ENCODE measurements around the gene TMC3. TPM values are rescaled to one million over a fixed set of nuclear protein-coding genes. Genes with fewer than 3 reads are reported as not detected.

TMC3 gene
- total and polyA plus RNA-seq, 2 experiments from 2014 or later: 0.20 to 0.21 TPM

DNA sequence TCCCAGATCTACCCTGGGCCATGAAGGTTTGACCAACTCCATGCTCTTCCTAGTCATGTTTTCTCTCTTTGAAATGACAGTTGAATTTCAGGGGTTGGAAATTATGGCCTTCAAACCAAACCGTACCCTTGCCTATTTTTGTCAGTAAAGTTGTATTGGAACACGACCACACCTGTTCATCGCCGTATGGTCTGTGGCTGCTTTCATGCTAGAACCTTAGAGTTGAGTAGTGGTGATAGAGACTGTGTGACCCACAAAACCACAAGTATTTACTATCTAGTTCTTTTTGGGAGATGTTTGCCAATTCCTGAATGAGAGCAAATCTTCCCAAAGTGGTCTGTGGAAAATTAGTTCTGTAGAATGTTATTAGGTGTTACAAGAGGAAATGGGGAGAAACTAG lies 26.1 kb downstream of the TMC3 start:
- no peak for DNase-seq (ENCODE audit: low read depth in 1 of 2, low spot score in 1 of 2)
- H3K27ac ChIP-seq: no peak overlapping the region
- no peaks in the 10 kb centered on the region for H3K27me3 ChIP-seq
- H3K36me3 ChIP-seq: no peaks in the 10 kb centered on the region
- H3K4me1 ChIP-seq (ENCODE audit: low read depth): no peaks in the 10 kb centered on the region
- no peaks in the 10 kb centered on the region for H3K9me3 ChIP-seq (ENCODE audit: low read depth)
- TF ChIP-seq, protein P1, sequence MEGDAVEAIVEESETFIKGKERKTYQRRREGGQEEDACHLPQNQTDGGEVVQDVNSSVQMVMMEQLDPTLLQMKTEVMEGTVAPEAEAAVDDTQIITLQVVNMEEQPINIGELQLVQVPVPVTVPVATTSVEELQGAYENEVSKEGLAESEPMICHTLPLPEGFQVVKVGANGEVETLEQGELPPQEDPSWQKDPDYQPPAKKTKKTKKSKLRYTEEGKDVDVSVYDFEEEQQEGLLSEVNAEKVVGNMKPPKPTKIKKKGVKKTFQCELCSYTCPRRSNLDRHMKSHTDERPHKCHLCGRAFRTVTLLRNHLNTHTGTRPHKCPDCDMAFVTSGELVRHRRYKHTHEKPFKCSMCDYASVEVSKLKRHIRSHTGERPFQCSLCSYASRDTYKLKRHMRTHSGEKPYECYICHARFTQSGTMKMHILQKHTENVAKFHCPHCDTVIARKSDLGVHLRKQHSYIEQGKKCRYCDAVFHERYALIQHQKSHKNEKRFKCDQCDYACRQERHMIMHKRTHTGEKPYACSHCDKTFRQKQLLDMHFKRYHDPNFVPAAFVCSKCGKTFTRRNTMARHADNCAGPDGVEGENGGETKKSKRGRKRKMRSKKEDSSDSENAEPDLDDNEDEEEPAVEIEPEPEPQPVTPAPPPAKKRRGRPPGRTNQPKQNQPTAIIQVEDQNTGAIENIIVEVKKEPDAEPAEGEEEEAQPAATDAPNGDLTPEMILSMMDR (IDR thresholded peaks at IDR 0.05; ENCODE audit: low read depth, low read length): no peak
- H3K4me3 ChIP-seq: no peak overlapping the region

DNA sequence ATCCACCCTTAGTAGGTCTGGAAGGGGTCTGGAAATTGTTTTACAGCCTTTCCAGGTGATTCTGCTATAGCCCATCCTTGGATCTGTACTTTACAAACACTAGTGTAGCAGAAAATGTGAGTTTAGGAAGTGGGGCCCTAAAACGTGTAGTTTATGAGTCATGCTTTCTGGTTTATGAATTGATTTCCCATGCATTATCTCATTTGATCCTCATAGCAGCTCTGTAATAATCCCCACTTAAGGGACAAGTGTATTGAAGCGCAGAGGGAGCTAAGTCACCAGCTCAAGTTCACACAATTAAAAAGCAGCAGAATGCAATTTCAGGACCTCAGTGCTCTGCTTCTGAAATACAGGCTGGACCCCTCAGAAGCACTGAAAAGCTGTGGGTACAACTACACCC lies 27.4 kb downstream of the TMC3 start:
- Histone ChIP-seq H3K9me3 (ENCODE audit: low read depth) (no peaks in the 10 kb centered on the region), H3K27me3 (no peaks in the 10 kb centered on the region), H3K4me1 (ENCODE audit: low read depth) (no peaks in the 10 kb centered on the region), H3K27ac (no peak overlapping the region), H3K4me3 (no peak overlapping the region), H3K36me3 (no peaks in the 10 kb centered on the region)
- TF ChIP-seq, protein P1 (IDR thresholded peaks at IDR 0.05; ENCODE audit: low read depth, low read length): no peak
- DNase-seq (ENCODE audit: low read depth in 1 of 2, low spot score in 1 of 2): no peak

DNA sequence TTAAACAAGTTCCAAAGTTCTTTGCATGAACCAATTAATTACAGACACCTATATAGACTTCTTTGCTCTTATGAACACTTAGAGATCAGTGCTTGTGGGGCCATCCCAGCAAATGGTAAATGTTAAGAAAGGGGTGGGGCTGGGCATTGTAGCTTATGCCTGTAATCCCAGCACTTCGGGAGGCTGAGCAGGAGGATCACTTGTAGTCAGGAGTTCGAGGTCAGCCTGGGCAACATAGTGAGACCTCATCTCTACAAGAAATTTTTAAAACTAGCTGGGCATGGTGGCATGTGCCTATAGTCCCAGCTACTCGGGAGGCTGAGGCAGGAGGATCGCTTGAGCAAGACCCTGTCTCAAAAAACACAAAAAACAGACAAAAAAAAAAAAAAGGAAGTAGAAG lies 30.6 kb downstream of the TMC3 start:
- Histone ChIP-seq H3K27me3 (no peaks in the 10 kb centered on the region), H3K4me1 (ENCODE audit: low read depth) (no peaks in the 10 kb centered on the region), H3K27ac (no peak overlapping the region), H3K4me3 (no peak overlapping the region), H3K36me3 (no peaks in the 10 kb centered on the region), H3K9me3 (ENCODE audit: low read depth) (no peaks in the 10 kb centered on the region)
- TF ChIP-seq, protein P1 (IDR thresholded peaks at IDR 0.05; ENCODE audit: low read depth, low read length): no peak
- no peak for DNase-seq (ENCODE audit: low read depth in 1 of 2, low spot score in 1 of 2)

DNA sequence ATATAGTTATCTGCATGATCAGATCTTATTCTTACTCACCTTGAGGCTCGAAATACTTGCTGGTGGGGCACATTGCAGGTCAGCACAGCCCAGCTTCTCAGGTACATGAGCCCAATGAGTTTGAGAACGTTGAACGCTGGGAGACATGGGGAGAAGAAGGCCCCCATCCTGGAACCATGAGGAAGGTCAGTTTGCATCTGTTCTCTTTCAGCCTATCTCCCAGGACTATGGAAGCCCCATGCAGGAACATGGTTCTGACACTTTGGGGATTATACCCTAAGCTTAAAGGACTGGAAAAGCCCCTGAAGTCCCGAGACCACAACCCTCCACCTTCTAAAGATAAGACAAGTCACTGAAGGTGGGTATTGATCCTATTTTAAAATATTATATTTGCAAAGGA lies 32.7 kb downstream of the TMC3 start:
- Histone ChIP-seq H3K27me3 (no peaks in the 10 kb centered on the region), H3K36me3 (no peaks in the 10 kb centered on the region), H3K27ac (no peak overlapping the region), H3K9me3 (ENCODE audit: low read depth) (no peaks in the 10 kb centered on the region), H3K4me3 (no peak overlapping the region), H3K4me1 (ENCODE audit: low read depth) (no peaks in the 10 kb centered on the region)
- no peak for DNase-seq (ENCODE audit: low read depth in 1 of 2, low spot score in 1 of 2)
- TF ChIP-seq, protein P1 (IDR thresholded peaks at IDR 0.05; ENCODE audit: low read depth, low read length): no peak

DNA sequence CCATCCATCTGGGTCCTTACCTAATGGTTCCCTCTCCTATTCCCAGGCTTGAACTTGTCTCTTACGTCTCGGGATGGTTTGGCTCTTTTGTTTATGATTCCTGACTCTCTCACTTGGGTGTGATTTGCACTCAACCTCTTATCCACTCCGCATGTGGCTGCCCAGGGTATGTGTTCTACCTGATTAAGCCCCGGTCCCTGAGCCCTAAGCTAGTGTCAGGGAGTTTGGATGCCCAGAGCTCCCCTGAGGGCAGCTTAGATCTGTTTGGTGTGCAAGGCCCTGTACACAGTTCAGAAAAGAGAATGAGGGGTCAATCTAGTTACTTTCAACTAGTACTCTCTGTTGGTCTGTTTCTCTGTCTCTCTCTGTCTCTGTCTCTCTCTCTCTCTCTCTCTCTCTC lies 34.2 kb downstream of the TMC3 start:
- Histone ChIP-seq H3K9me3 (ENCODE audit: low read depth) (no peaks in the 10 kb centered on the region), H3K27me3 (no peaks in the 10 kb centered on the region), H3K4me1 (ENCODE audit: low read depth) (no peaks in the 10 kb centered on the region), H3K27ac (no peak overlapping the region), H3K4me3 (no peak overlapping the region), H3K36me3 (no peaks in the 10 kb centered on the region)
- TF ChIP-seq, protein P1 (IDR thresholded peaks at IDR 0.05; ENCODE audit: low read depth, low read length): no peak
- no peak for DNase-seq (ENCODE audit: low read depth in 1 of 2, low spot score in 1 of 2)

DNA sequence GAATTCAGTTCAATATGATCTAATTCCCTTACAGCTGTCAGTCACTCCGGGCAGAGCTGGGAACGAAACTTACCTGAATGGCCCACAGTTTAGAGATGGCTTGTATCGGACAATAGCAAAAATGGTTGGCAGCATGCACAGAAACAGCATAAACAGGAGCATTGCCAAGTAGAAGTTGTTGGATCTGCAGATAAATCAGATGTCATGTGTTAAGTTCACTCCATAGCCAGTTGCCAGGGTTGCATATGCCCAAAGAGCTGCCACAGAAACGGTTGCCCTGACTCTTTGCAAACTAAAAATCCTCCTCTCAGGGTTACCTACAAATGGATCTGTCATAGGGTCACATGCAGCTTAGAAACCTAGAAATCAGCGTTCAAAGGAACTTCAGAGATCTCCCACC lies 34.7 kb downstream of the TMC3 start:
- TF ChIP-seq, protein P1 (IDR thresholded peaks at IDR 0.05; ENCODE audit: low read depth, low read length): no peak
- no peaks in the 10 kb centered on the region for H3K4me1 ChIP-seq (ENCODE audit: low read depth)
- H3K36me3 ChIP-seq: no peaks in the 10 kb centered on the region
- no peaks in the 10 kb centered on the region for H3K27me3 ChIP-seq
- DNase-seq (ENCODE audit: low read depth in 1 of 2, low spot score in 1 of 2): no peak
- no peak overlapping the region for H3K4me3 ChIP-seq
- H3K27ac ChIP-seq: no peak overlapping the region
- H3K9me3 ChIP-seq (ENCODE audit: low read depth): no peaks in the 10 kb centered on the region
